SU-DHL-6 (cell line): ENCODE measurements around the gene CRTAC1.

Source experiments
- H2AFZ ChIP-seq: fragments of 200-600 bp; sonication (generic); 2 replicates; pipeline ENCODE4 v1.6.1; 2014; ENCODE audit warnings: low read depth, mild to moderate bottlenecking, moderate library complexity, mixed read lengths, antibody characterized with exemption, low read length; ENCODE audit not compliant: severe bottlenecking
- H3F3A ChIP-seq: fragments of 200-600 bp; shearing (Covaris generic); 2 replicates; pipeline ENCODE4 v1.6.0; 2016; ENCODE audit warnings: antibody characterized with exemption, mild to moderate bottlenecking; ENCODE audit not compliant: insufficient read depth
- H3K27ac ChIP-seq: fragments of 200-600 bp; sonication (generic); 2 replicates; pipeline ENCODE4 v1.5.1; 2016; ENCODE audit warnings: low read depth, mild to moderate bottlenecking, low read length, moderate library complexity, mixed read lengths
- H3K27me3 ChIP-seq: fragments of 200-600 bp; sonication (generic), shearing (Covaris generic); 2 replicates; pipeline ENCODE4 v1.6.0; 2014; ENCODE audit warnings: mild to moderate bottlenecking, low read length
- H3K36me3 ChIP-seq: fragments of 200-600 bp; sonication (generic); 2 replicates; pipeline ENCODE4 v1.6.1; 2014; ENCODE audit warnings: mild to moderate bottlenecking, low read length, mixed read lengths
- H3K4me2 ChIP-seq: fragments of 300-600, 200-600 bp; shearing (Covaris generic), sonication (generic); 2 replicates; pipeline ENCODE4 v1.6.0; 2014; ENCODE audit warnings: low read length, low read depth, mild to moderate bottlenecking; ENCODE audit not compliant: poor library complexity, severe bottlenecking
- H3K4me3 ChIP-seq: fragments of 200-600 bp; sonication (generic); 2 replicates; pipeline ENCODE4 v1.5.1; 2014; ENCODE audit warnings: antibody characterized with exemption, low read length, mild to moderate bottlenecking, mixed read lengths; ENCODE audit not compliant: insufficient read depth, poor library complexity, severe bottlenecking
- H3K79me2 ChIP-seq: fragments of 200-600 bp; sonication (generic); 2 replicates; pipeline ENCODE4 v1.6.1; 2014; ENCODE audit warnings: mild to moderate bottlenecking, low read length, moderate library complexity; ENCODE audit not compliant: insufficient read depth
- H3K9ac ChIP-seq: fragments of 200-600 bp; sonication (generic); 2 replicates; pipeline ENCODE4 v1.7.0; 2014; ENCODE audit warnings: mild to moderate bottlenecking, low read length
- H3K9me2 ChIP-seq: fragments of 200-600 bp; sonication (generic); replicated peaks from 2 replicates; pipeline ENCODE4 v1.6.1; 2014; ENCODE audit warnings: low read length; ENCODE audit not compliant: insufficient read depth
- H3K9me3 ChIP-seq: fragments of 200-600 bp; sonication (generic); 2 replicates; pipeline ENCODE4 v1.6.1; 2014; ENCODE audit warnings: low read length, mixed read lengths; ENCODE audit not compliant: insufficient read depth
- H4K20me1 ChIP-seq: fragments of 200-600 bp; sonication (generic); 2 replicates; pipeline ENCODE4 v1.6.1; 2014; ENCODE audit warnings: low read depth, mild to moderate bottlenecking, antibody characterized with exemption, low read length, moderate library complexity, mixed read lengths
- CTCF ChIP-seq: fragments of 200-600 bp; sonication (generic); IDR thresholded peaks from one replicate; pipeline ENCODE4 v1.5.1; 2017; ENCODE audit warnings: antibody characterized with exemption, mild to moderate bottlenecking, low read length, moderate library complexity; ENCODE audit not compliant: insufficient read depth, poor library complexity, severe bottlenecking
- EZH2phosphoT487 ChIP-seq: fragments of 200-600 bp; sonication (generic), shearing (Covaris generic); conservative IDR thresholded peaks from 2 replicates; pipeline ENCODE4 v1.6.1; 2018; ENCODE audit warnings: mild to moderate bottlenecking, antibody characterized with exemption, low read length, moderate library complexity, mixed read lengths

The CRTAC1 gene

GRCh38 chr10:97873569-97873968 is 156.9 kb downstream of the CRTAC1 start:
- no peak overlapping the region for H3K4me3 ChIP-seq
- no peak for TF ChIP-seq CTCF
- TF ChIP-seq EZH2phosphoT487 = no peak
- H3K9me3 ChIP-seq = no peaks in the 10 kb centered on the region
- H3K27me3 ChIP-seq = no peaks in the 10 kb centered on the region
- no peak overlapping the region for H3K4me2 ChIP-seq
- H4K20me1 ChIP-seq = no peaks in the 10 kb centered on the region
- no peak overlapping the region for H3K9ac ChIP-seq
- H3F3A ChIP-seq = no peaks in the 10 kb centered on the region
- no peak overlapping the region for H3K27ac ChIP-seq
- H2AFZ ChIP-seq = no peak overlapping the region
- no peaks in the 10 kb centered on the region for H3K79me2 ChIP-seq
- no peaks in the 10 kb centered on the region for H3K9me2 ChIP-seq
- H3K36me3 ChIP-seq = no peaks in the 10 kb centered on the region

- TF ChIP-seq EZH2phosphoT487 (no peak), CTCF (no peak)
- Histone ChIP-seq H3K9me2 (no peaks in the 10 kb centered on the region), H2AFZ (no peak overlapping the region), H3K27me3 (no peaks in the 10 kb centered on the region), H4K20me1 (no peaks in the 10 kb centered on the region), H3K9me3 (no peaks in the 10 kb centered on the region), H3K36me3 (no peaks in the 10 kb centered on the region), H3F3A (no peaks in the 10 kb centered on the region), H3K9ac (no peak overlapping the region), H3K4me2 (no peak overlapping the region), H3K27ac (no peak overlapping the region), H3K4me3 (no peak overlapping the region), H3K79me2 (no peaks in the 10 kb centered on the region)
These were observed 159.4 kb downstream of the CRTAC1 start for GRCh38 chr10:97870990-97871389.

GRCh38 chr10:97869091-97870042 is 161.1 kb downstream of the CRTAC1 start:
- no peak overlapping the region for H3K4me3 ChIP-seq
- H3K79me2 ChIP-seq = no peaks in the 10 kb centered on the region
- no peaks in the 10 kb centered on the region for H3K9me3 ChIP-seq
- TF ChIP-seq CTCF (peak; percentile 72), EZH2phosphoT487 (no peak)
- no peak overlapping the region for H3K4me2 ChIP-seq
- no peaks in the 10 kb centered on the region for H3F3A ChIP-seq
- H4K20me1 ChIP-seq = no peaks in the 10 kb centered on the region
- H3K9ac ChIP-seq = no peak overlapping the region
- H3K36me3 ChIP-seq = no peaks in the 10 kb centered on the region
- H3K9me2 ChIP-seq = no peaks in the 10 kb centered on the region
- H3K27ac ChIP-seq = no peak overlapping the region
- no peak overlapping the region for H2AFZ ChIP-seq
- no peaks in the 10 kb centered on the region for H3K27me3 ChIP-seq
